Left ventricle myocardium inferior (tissue), 1 donor: Measurements from ENCODE around the gene ANKRD44. TPM values are rescaled to one million over a fixed set of nuclear protein-coding genes. Genes with fewer than 3 reads are reported as not detected.

ENCODE experiments used
- DNase-seq: peaks from one replicate; pipeline ENCODE4 v3.0.0-alpha.2; 2020
- H3K27ac ChIP-seq: fragments of 200-600 bp; replicated peaks from 2 replicates; pipeline ENCODE4 v1.8.0; 2021
- H3K27me3 ChIP-seq: fragments of 200-600 bp; 2 replicates; pipeline ENCODE4 v1.8.0; 2021; ENCODE audit warnings: low read depth
- H3K36me3 ChIP-seq: fragments of 200-600 bp; 2 replicates; pipeline ENCODE4 v1.8.0; 2021
- H3K4me1 ChIP-seq: fragments of 200-600 bp; 2 replicates; pipeline ENCODE4 v1.8.0; 2021
- H3K4me3 ChIP-seq: fragments of 200-600 bp; 2 replicates; pipeline ENCODE4 v1.8.0; 2021; ENCODE audit warnings: mild to moderate bottlenecking, moderate library complexity
- H3K9me3 ChIP-seq: fragments of 200-600 bp; replicated peaks from 2 replicates; pipeline ENCODE4 v1.8.0; 2021
- CTCF ChIP-seq: fragments of 200-600 bp; IDR thresholded peaks from 2 replicates; pipeline ENCODE4 v1.8.0; 2021; ENCODE audit warnings: antibody characterized with exemption, mild to moderate bottlenecking, borderline replicate concordance
- intact Hi-C: fragments of 100-400 bp; cut with micrococcal nuclease; formaldehyde crosslinking; loops from one replicate; pipeline ENCODE4 v1.11.0; 2022
- total RNA-seq: library from RNA; stranded (reverse); fragmentation: NEBNext Ultra II Directional; extraction: Animal tissue kit (Norgen Biotek cat#: 25700); gene quantifications from one replicate; pipeline ENCODE4 v1.2.1, GENCODE V29; 2021
- donor health status: DM: no; HTN: yes; CAD: no; lungs with severe emphysema.

The ANKRD44 gene
- total RNA-seq, 1 donor from 2014 or later: 7.1 TPM

- no peaks in the 10 kb centered on the region for H3K36me3 ChIP-seq
- H3K27me3 ChIP-seq: no peaks in the 10 kb centered on the region
- DNase-seq: no peak
- H3K9me3 ChIP-seq: no peaks in the 10 kb centered on the region
- no peak for TF ChIP-seq CTCF
- H3K4me3 ChIP-seq: no peak overlapping the region
- H3K4me1 ChIP-seq: peaks cover 11% of the 10 kb centered on the region
- no peak overlapping the region for H3K27ac ChIP-seq
- intact Hi-C loops: no loop called here
Measured at GRCh38 chr2:196963961-196964360, 346.6 kb downstream of the ANKRD44 start.

GRCh38 chr2:196963043-196963442 is 347.5 kb downstream of the ANKRD44 start:
- Histone ChIP-seq H3K27me3 (no peaks in the 10 kb centered on the region), H3K36me3 (no peaks in the 10 kb centered on the region), H3K4me1 (peaks cover 11% of the 10 kb centered on the region), H3K27ac (no peak overlapping the region), H3K4me3 (no peak overlapping the region), H3K9me3 (no peaks in the 10 kb centered on the region)
- no peak for DNase-seq
- intact Hi-C loops: no loop called here
- no peak for TF ChIP-seq CTCF

- Histone ChIP-seq H3K27me3 (no peaks in the 10 kb centered on the region), H3K36me3 (no peaks in the 10 kb centered on the region), H3K27ac (no peak overlapping the region), H3K4me1 (peaks cover 10% of the 10 kb centered on the region), H3K4me3 (no peak overlapping the region), H3K9me3 (no peaks in the 10 kb centered on the region)
- TF ChIP-seq CTCF: no peak
- DNase-seq: no peak
- intact Hi-C loops: no loop called here
Measured at GRCh38 chr2:196962325-196962724, 348.3 kb downstream of the ANKRD44 start.

GRCh38 chr2:196961889-196962288 is 348.7 kb downstream of the ANKRD44 start:
- H3K27me3 ChIP-seq: no peaks in the 10 kb centered on the region
- H3K9me3 ChIP-seq: no peaks in the 10 kb centered on the region
- no peak for DNase-seq
- H3K27ac ChIP-seq: no peak overlapping the region
- TF ChIP-seq CTCF: no peak
- H3K36me3 ChIP-seq: no peaks in the 10 kb centered on the region
- no peak overlapping the region for H3K4me3 ChIP-seq
- peaks cover 8% of the 10 kb centered on the region for H3K4me1 ChIP-seq
- intact Hi-C loops: no loop called here

- intact Hi-C loops: no loop called here
- Histone ChIP-seq H3K4me1 (no peaks in the 10 kb centered on the region), H3K9me3 (no peaks in the 10 kb centered on the region), H3K4me3 (no peak overlapping the region), H3K27ac (no peak overlapping the region), H3K27me3 (no peaks in the 10 kb centered on the region), H3K36me3 (no peaks in the 10 kb centered on the region)
- TF ChIP-seq CTCF: no peak
- no peak for DNase-seq
Measured at GRCh38 chr2:196959734-196960338, 350.7 kb downstream of the ANKRD44 start.

- intact Hi-C loops: no loop called here
- no peaks in the 10 kb centered on the region for H3K27me3 ChIP-seq
- H3K4me1 ChIP-seq: no peaks in the 10 kb centered on the region
- H3K36me3 ChIP-seq: no peaks in the 10 kb centered on the region
- H3K4me3 ChIP-seq: no peak overlapping the region
- no peak for DNase-seq
- no peak for TF ChIP-seq CTCF
- no peaks in the 10 kb centered on the region for H3K9me3 ChIP-seq
- H3K27ac ChIP-seq: no peak overlapping the region
Measured at GRCh38 chr2:196959281-196959680, 351.3 kb downstream of the ANKRD44 start.
